ENCODE data around the gene SPOCK2.

- TF ChIP-seq, protein P1, sequence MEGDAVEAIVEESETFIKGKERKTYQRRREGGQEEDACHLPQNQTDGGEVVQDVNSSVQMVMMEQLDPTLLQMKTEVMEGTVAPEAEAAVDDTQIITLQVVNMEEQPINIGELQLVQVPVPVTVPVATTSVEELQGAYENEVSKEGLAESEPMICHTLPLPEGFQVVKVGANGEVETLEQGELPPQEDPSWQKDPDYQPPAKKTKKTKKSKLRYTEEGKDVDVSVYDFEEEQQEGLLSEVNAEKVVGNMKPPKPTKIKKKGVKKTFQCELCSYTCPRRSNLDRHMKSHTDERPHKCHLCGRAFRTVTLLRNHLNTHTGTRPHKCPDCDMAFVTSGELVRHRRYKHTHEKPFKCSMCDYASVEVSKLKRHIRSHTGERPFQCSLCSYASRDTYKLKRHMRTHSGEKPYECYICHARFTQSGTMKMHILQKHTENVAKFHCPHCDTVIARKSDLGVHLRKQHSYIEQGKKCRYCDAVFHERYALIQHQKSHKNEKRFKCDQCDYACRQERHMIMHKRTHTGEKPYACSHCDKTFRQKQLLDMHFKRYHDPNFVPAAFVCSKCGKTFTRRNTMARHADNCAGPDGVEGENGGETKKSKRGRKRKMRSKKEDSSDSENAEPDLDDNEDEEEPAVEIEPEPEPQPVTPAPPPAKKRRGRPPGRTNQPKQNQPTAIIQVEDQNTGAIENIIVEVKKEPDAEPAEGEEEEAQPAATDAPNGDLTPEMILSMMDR (IDR thresholded peaks at IDR 0.05 in 4 of 5, conservative IDR thresholded peaks at IDR 0.05 in 1 of 5) = no peak
- no peak for TF ChIP-seq POLR2A (IDR thresholded peaks at IDR 0.05)
These were observed 49.8 kb downstream of the SPOCK2 start for GRCh38 chr10:72038458-72039001.

All from gastrocnemius medialis (tissue), 4 donors.